Measurements from ENCODE around the gene PIP5KL1.

- TF ChIP-seq CTCF (IDR thresholded peaks at IDR 0.05; ENCODE audit: low read depth, low read length), result peak; percentile 16
- no peak for TF ChIP-seq POLR2A (IDR thresholded peaks at IDR 0.05; ENCODE audit: extremely low read depth, insufficient read length)
Measured at GRCh38 chr9:127910613-127911205, 19.9 kb downstream of the PIP5KL1 start.

All from NB4 (cell line).